Activated gamma-delta T cell treated with anti-CD3 and anti-CD28 coated beads, Interleukin-2, amount 50 U/mL, for 16 hours (primary cell): ENCODE data around the gene PTGER4.
"Not testable (repeated sequence)": the region's sequence is repeated elsewhere in the genome, so short reads cannot be mapped to it uniquely, and the experiment has no call there.

ENCODE experiments used
- DNase-seq: peaks from one replicate; pipeline ENCODE4 v3.0.0-alpha.2; 2020; ENCODE audit warnings: low read depth

The PTGER4 gene

DNA sequence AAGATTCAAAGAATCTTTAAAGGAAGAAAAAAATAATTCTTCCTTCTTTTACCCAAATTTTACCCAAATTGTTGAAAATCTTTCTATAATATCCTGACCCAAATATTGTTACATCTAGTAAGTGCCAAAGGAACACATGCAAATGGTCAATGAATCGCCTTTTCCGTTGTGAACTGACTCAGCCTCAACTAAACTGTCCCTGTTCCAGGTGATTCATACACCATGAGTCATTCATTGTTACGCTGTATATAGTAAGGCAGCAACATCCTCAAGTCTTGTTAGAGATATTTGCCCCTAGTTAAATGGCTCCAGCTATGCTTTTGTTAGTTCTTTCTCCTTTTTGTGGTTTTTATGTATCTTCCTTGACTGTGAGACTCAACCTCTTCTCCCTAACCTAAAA lies 9.7 kb downstream of the PTGER4 start:
- DNase-seq = no peak

DNA sequence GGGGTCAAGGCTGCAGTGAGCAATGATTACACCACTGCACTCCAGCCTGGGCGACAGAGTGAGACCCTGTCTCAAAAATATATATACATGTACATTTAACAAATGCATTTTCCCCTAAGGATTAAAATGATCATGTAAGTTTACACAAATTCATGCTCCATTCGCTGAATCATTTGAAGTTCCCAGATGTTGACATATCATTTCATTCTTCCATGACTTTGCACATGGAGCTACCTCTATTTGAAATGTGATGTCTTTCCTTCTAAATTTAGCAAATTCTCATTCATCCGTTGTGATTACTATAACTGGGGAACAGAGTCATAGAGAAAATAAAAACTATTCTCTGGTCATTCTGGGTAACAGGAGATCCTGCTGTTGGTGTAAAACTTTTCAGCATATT lies 10.6 kb downstream of the PTGER4 start:
- no peak for DNase-seq

DNA sequence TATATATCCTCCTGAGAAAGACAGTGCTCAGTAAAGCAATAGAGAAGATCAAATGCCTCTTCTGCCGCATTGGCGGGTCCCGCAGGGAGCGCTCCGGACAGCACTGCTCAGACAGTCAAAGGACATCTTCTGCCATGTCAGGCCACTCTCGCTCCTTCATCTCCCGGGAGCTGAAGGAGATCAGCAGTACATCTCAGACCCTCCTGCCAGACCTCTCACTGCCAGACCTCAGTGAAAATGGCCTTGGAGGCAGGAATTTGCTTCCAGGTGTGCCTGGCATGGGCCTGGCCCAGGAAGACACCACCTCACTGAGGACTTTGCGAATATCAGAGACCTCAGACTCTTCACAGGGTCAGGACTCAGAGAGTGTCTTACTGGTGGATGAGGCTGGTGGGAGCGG lies 12.2 kb downstream of the PTGER4 start:
- no peak for DNase-seq

DNA sequence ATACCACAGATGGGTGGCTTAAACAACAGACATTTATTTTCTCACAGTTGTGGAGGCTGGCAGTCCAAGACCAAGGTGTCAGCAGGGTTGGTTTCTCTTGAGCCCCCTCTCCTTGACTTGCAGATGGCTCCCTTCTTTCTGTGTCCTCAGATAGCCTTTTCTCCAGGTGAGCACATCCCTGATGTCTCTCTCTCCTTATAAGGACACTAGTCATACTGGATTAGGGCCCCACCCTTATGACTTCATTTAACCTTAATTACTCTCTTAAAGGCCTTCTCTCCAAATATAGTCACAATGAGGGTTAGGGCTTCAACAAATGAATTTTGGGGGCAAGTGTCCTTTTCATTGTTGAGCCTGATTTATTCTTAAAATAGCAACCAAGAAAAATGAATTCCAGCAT lies 14.7 kb downstream of the PTGER4 start:
- no peak for DNase-seq

DNA sequence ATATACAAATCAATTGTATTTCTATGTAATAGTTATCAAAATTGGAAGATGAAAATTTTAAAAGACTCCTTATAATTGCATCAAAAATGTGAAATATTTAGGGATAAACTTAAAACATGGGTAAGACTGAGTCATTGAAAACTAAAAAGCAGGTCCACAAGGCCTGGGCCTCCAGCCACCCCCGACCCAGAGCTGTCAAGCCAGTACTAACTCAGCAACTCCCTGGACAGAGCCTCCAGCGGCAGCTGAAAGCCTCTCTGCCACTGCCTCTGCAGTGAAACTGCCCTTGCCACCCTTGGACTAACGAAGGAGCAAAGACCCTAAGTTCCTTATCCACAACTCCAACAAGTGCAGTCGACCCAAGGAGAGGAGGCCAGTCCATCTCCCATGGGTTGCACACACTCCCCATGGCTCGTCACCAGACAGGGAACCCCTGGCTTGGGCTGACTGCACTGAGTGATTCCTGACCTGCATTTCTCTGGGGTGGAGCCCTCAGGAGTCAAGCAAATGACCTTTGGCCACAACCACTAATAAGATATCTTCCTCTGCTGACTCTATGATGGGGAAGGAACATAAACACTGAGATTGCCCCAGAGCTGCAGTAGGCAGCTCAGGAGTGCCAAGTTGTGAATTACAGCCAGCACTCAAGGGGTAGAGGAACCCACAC lies 20.5 kb downstream of the PTGER4 start:
- DNase-seq = no peak

DNA sequence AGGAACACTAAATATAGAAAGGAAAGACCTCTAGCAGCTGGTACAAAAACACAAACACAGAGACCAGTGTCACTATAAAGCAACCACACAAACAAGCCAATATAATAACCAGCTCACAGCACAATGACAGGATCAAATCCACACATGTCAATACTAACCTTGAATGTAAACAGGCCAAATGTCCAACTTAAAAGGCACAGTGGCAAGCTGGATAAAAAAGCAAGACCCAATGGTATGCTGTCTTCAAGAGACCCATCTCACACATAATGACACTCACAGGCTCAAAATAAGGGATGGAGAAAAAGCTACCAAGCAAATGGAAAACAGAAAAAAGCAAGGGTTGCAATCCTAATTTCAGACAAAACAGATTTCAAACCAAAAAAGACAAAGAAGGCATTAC lies 22.3 kb downstream of the PTGER4 start:
- DNase-seq = not testable (repeated sequence)

DNA sequence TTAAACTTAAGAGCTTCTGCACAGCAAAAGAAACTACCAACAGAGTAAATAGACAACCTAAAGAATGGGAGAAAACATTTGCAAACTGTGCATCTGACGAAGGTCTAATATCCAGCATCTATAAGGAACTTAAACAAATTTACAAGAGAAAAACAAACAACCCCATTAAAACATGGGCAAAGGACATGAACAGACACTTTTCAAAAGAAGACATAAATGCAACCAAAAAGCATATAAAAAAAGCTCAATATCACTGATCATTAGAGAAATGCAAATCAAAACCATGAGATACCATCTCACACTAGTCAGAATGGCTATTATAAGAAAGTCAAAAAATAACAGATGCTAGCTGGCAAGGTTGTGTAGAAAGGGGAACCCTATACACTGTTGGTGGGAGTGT lies 25.8 kb downstream of the PTGER4 start:
- DNase-seq = not testable (repeated sequence)

DNA sequence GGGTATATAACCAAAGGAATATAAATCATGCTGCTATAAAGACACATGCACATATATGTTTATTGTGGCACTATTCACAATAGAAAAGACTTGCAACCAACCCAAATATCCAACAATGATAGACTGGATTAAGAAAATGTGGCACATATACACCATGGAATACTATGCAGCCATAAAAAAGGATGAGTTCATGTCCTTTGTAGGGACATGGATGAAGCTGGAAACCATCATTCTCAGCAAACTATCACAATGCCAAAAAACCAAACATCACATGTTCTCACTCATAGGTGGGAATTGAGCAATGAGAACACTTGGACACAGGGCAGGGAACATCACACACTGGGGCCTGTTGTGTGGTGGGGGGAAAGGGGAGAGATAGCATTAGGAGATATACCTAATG lies 30.9 kb downstream of the PTGER4 start:
- DNase-seq = not testable (repeated sequence)

DNA sequence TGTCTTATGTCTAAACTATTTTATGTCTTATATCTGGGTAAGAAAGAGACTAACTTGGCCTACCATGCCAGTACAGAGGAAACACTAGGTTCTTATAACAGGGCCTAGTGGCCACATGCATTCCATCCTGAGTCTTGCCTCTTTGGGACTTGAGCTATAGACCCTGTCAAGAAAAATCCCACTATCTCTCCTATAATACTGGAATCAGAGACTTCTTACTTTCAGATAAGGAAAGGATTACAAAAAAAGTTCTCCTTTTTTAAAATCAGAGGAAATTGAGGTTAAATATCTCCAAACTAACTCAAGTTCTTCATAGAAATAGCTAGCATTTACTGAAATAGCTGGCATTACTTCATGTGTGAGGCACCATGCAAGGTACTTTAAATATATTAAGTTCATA lies 34.3 kb downstream of the PTGER4 start:
- no peak for DNase-seq

DNA sequence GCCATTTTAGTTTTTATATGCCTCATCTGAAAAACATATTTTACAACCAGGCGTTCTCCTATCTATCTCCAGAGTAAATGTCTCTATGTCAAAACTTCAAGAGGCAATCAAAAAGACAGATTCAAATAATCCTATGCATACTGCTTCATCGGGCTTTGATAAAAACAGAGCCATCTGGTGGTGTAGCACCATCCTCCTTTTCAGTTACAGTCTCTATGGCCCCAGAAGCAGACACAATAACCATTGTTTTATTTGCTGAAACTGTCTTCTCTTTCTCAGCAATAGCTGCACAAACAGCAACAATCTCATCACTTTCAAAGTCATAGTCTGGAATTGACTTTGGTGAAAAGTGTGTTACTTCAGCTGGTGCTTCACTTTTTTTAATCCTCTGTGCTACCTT lies 36.3 kb downstream of the PTGER4 start:
- DNase-seq = no peak

DNA sequence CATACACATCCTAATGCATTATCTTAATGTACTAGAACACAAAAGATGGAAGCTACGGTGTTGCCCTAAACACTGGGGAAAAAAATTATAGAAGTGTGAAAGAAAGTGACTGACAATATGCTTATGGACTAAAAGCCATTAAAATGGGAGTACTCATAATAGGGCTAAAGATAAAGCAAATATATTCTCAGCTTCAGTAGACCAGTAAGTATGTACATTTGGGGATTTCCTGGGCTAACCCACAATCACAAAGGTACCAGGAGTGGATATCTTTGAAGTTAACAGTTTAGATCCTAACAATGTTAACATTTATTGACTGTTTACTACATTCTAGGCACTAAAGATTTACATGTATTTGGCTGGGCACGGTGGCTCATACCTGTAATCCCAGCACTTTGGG lies 36.9 kb downstream of the PTGER4 start:
- no peak for DNase-seq

DNA sequence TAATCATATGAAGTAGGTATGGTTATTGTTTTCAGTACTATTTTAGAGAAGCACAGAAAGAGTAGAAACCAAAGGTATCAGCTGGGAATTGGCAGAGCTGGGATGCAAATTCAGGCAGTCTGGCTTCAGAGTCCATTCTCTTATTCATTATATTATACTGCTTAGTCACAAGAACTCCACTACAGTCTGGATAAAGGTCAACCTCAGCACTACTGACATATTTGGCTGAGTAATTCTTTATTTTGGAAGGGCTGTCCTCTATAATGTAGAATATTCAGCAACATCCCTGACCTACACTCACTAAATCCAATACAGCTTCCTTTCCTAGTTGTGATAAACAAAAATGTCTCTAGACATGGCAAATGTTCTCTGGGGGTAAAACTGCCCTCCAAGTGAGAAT lies 37.6 kb downstream of the PTGER4 start:
- no peak for DNase-seq

DNA sequence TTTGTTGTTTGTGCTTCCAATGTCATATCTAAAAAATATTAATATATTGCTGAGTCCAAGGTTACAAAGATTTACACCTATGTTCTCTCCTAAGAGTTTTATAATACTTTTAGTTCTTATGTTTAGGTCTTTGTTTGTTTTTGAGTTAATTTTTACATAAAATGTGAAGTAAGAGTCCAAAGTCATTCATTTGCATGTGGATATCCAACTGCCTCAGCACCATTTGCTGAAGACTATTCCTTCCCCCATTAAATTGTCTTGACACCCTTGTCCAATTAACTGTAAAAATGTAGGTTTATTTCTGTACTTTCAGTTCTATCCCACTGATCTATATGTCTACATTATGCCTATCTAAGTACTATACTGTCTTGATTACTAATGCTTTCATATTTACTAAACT lies 40.4 kb downstream of the PTGER4 start:
- DNase-seq = no peak

DNA sequence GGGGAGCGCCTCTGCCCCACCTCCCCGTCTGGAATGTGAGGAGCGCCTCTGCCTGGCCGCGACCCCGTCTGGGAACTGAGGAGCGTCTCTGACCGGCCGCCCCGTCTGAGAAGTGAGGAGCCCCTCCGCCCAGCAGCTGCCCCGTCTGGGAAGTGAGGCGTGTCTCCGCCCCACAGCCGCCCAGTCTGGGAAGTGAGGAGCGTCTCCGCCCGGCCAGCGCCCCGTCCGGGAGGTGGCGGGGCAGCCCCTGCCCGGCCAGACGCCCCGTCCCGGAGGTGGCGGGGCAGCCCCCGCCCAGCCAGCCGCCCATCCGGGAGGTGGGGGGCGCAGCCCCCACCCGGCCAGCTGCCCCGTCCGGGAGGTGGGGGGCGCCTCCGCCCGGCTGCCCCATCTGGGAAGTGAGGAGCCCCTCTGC lies 42.8 kb downstream of the PTGER4 start:
- not testable (repeated sequence) for DNase-seq

DNA sequence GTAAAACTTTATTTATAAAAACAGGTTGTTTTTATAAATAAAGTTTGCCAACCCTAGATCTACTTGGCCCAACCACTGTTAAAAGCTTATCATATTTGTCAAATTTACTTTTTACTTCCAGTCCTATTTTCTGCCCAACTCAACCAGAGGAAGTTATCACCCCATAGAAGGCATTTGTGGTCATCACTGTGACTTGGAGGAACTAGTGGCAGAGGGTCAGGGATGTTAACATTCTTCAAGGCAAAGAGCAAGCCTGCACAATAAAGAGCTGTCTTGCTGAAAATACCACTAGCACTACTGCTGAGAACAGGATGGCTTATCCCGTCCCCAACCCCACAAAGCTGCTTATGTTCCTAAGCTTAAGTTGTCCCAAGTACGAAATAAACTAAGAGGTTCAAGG lies 53.7 kb downstream of the PTGER4 start:
- no peak for DNase-seq

DNA sequence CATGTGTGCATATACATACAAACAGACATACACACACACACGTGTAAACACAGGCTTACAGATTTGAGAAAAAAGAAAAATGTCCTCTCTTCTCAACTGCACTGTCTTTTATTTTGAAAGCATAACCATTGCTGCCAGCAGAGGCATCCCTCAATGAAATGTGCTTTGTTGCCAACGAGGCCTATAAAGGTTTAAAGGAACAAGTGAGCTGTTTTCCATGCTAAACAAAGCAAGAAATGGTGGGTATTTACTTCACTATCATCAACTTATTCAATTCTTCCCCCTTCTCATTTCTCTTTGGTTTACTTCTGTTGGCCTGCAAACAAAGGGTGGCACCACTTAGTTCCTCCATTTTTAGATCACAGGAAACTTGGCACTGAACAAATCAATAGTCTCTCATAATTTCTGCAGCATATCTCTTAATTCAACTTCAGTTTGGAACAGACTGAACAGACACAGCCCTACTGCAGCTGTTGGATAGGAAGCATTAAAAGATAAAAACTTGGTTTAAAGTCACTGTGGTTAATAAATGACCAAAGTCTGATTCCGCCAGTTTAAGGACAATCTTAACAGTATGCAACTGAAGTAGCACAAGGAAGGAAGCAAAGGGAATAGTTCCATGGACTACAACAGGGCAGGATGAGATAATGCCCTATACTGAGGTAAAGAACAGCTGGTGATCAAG lies 54.3 kb downstream of the PTGER4 start:
- DNase-seq = no peak

DNA sequence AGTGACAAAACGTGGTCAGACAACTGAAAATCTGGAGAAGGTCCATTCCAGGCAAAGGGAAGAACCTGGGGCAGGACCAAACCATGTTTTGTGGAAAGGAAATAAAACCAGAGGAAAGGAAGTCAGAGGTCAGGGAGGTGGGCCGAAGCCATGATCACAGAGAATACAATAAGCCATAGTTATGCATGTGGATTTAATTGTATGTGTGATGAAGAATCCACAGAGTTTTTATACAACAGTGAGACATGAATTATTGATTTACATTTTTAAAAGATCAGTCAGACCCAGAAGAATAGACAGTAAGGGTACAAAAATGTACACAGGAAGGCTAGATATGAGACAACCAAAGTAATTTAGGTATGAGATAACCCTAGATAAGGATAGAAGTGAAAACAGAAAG lies 55.3 kb downstream of the PTGER4 start:
- no peak for DNase-seq

DNA sequence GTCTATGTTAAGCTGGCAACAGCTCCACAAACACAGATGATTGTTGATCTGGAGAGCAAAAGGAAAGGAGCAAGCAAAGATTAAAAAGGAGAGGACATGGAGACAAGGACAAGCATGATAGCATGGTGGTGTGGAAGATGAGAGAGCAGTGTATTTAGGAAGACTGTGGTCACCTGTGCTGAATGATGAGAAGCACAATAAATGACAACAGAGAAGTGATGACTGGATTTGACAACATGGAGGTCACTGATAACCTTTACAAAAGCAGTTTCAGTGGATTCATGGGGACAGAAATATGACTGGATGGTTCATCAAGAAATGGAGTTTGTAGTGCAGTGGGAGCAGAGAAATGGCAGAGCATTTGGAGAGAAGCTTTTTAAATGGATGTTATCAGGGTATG lies 55.9 kb downstream of the PTGER4 start:
- DNase-seq = no peak

DNA sequence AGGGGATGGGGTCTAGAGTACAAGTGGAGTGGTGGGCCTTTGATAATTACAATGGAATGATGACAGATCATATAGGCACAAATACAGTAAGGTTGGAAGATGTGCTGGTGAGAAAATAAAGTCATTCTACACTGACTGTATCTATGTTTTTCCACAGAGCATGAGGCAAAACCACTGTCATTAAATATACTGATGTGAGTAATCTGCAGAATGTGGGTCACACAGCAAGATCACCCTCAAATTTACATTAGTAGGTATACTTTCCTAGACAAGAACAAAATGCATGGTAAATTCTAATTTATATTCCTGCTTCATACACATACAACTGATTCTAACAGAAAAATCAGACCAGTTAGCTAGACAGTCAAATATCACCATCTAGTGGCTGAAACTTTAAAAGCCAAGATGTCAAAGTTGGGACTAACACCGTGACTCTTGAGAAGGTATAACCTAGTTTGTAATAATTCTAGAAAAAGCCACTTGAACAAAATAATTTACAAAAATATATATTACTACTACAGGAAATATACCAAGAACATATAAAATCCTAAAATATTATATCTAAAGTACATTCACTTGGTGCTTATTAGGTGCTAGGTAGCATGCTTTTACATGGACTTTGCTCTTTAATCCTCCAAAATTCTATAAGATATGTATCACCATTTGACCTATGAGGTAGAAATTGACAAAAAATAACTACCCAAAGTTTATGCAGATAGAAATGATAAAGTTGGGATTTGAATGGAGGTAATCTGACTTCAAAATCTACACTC lies 56.6 kb downstream of the PTGER4 start:
- DNase-seq = no peak

DNA sequence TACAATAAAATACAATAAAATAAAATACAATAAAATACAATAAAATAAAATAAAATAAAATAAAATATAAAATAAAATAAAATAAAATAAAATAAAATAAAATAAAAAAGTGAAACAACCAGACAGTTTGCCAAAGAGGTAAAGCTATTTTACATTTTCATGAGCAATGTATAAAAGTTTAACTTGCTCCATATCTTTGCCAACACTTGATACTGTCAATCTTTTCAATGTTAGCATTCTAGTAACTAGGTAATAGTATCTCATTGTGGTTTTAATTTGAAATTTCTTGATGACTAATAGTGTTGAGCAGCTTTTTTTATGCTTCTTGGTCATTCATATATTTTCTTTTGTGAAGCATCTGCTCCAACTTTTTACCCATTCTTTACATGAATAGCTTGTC lies 58.8 kb downstream of the PTGER4 start:
- DNase-seq = no peak
